Measurements from ENCODE around the gene SLC51A.

GRCh38 chr3:196220991-196221390, 4.7 kb downstream of the SLC51A start:
- TF ChIP-seq CTCF (IDR thresholded peaks at IDR 0.05 in 4 of 5, conservative IDR thresholded peaks at IDR 0.05 in 1 of 5) (no peak), POLR2A (IDR thresholded peaks at IDR 0.05) (no peak)
